Muscle of arm (tissue), 12 donors: ENCODE data around the gene FUT3. TPM values are rescaled to one million over a fixed set of nuclear protein-coding genes. Genes with fewer than 3 reads are reported as not detected.

Experiments used
- DNase-seq: peaks from one replicate; pipeline ENCODE4 v3.0.0-alpha.2; 2013
- polyA plus RNA-seq, 12 donors: library from polyadenylated mRNA; unstranded; fragments of 120-200 nt; gene quantifications; one replicate each; pipeline ENCODE4 v1.2.1, GENCODE V29; 2013; ENCODE audit not compliant: insufficient read length in 12 of 12

The FUT3 gene
- polyA plus RNA-seq, 12 donors: 0.15 to 1.4 (median 0.42) TPM; not detected in 6

DNA sequence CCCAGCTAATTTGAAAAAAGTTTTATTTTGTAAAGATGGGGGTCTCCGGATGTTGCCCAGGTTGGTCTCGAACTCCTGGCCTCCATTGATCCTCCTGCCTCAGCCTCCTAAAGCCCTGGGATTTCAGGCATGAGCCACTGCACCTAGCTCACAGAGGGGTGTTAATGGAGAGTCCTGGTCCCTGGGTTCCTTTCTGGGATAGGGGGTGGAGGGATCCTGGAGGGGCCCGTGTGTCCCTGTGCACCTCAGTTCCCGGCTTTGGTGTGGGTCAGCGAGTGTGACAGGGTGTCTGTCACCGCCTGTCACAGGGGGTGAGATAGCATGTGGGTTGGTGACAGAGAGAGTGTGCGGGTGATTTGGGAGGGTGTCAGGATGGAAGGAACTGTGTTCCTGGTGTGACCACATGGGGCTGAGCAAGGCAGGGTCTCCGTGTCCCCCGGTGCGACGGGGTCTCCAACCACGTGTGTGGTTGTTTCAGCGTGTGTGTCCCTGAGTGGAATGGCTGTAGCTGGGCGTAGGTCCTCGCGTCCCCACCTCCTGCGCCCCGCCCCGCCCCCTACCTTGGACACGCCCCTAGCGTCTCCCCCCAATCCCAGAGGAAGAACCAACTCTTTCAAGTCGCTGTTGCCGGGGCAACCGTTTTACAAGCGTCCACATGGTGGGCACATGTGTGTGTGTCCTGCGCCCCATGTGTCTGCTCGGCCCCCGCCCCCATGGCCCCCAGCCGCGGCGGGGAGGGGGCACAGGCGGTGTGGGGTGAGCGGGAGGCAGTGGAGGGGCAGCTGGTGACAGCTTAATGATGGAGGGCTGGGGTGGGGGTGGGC, 49.2 kb downstream of the FUT3 start:
- DNase-seq: no peak

DNA sequence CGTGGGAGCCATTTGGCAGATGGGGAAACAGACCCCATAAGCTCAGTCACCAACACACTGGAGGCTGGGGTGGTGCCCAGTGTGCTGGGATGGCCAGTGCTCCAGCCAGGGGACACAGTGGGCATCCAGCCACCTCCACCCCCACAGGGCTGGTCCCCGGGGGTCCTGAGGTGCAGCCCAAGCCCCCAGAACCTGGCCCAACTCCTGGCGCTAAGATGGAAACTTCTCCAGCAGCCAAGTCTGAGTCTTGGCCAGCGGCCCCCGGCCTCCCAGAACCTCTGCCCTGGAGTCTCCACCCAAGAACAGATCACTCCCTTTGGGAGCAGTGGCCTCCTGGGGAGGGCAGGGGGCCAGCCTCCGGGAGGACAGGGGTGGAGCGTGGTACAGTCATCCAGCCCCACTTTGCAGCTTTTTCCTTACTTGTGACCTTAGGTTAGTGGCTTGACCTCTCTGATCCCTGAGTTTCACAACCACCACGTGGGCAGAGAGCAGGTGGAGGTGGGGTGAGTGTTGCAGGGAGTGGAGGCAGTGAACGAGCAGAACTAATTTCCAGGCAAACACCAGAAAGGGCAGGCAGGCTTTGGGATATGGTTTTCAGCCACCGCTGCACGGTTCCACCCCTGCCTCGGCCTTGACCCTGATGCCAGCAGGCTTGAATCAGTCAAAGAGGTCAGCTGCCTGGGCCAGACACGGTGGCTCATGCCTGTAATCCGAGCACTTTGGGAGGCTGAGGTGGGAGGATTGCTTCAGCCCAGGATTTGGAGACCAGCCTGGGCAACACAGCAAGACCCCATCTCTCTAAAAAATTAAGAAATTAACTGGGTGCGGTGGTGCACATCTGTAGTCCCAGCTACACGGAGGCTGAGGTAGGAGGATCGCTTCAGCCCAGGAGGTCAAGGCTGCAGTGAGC, 50.6 kb downstream of the FUT3 start:
- DNase-seq: no peak

DNA sequence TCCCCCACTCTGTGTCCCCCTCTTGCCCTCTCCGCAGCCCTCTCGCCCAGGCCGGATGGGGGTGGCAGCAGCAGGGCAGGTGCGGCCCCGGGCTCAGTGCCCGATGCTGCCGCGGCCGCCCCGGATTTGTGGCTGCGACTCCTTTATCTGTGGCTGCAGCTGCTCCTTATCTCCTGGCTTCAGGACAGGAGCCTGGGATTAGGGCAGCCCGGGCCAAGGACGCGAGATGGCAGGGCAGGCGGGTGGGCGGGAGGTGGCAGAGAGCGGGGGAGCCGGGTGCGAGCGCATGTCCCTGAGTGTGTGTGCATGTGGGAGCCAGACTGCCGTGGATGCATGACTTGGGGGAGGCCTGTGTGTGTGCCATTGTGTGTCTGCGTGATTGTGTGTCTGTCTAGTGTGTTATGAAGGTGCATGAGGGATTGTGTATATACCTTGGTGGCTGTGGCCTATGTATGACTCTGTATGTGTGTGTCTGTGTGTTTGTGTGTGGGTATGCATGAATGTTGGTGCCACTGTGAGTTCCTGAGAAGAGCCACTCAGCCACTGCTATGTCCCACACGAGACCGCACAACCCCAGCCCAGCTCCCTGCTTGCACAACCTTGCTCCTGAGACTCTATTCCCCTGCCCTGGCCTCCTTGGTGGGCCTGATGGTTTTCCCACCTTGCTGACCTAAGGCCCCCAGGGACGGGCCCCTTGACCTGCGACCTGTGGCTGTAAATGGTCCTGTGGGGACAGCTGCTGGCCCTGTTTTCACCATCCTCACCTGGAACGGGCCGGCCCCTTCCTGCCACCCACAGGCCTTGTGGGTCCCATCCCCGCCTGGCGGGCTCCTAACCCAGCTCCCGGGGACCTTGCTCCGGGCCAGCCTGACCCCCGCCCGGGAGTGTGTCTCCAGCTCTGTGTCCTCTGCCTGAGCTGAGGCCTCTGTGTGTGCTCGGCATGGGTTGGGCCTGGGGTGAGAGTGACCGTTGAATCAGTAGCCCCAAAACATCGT, 51.7 kb downstream of the FUT3 start:
- no peak for DNase-seq

DNA sequence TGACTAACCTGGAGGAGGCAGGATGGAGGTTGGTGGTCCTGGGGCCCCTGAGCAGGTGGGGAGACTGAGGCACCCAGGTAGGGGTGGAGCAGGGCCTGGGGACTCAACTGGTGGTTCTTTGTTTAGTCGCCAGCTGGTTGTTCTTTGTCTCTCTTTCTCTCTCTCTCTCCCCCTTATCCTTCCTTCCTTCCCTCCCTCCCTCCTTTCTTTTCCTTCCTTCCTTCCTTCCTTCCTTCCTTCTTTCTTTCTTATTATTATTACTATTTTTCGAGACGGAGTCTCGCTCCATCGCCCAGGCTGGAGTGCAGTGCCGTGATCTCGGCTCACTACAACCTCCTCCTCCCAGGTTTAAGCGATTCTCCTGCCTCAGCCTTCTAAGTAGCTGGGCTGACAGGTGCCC, 53.0 kb downstream of the FUT3 start:
- DNase-seq: no peak

DNA sequence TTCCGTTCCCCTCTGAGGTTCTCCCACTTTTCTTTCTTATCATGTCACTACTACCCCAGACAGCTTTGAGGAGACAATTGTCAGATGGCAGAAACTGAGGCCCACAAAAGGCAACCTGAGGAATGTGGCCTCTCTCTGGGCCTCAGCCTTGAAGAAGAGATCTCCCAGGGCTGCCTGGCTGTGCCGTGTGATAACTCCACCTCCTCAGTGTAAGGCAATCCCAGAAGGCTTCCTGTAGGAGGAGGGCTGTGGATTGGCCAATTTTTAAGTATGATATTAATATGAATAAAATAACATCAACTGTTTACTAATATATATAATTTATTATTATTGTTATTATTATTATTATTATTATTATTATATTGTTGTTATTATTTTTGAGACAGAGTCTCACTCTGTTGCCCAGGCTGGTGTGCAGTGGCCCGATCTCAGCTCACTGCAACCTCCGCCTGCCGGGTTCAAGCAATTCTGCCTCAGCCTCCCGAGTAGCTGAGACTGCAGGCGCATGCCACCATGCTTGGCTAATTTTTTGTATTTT, 55.8 kb downstream of the FUT3 start:
- no peak for DNase-seq

DNA sequence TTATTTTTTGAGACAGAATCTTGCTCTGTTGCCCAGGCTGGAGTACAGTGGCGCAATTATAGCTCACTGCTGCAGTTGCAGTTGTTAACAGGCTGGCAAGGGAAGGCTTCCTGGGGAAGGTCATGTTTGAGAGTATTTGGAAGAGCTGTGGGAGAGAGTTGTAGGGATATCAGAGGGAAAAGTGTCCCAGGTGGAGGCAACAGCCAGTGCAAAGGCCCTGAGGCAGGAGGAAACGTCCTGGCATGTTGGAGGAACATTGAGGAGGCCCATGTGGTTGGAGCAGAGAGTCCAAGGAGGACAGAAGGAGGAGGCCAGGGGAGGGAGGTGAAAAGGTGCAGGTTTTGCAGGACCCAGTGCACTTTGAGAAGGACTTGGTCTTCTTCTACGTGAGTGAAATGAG, 58.1 kb downstream of the FUT3 start:
- no peak for DNase-seq

Other genes with a start within 250 kb of the FUT3 start
- gene SAFB2, start 228.7 kb downstream of the FUT3 start, polyA plus RNA-seq: 10 to 100 TPM in 11 of 12 donors, not detected in 1; 32.9 to 72.7 (median 45.3) TPM
- gene SAFB, start 228.4 kb downstream of the FUT3 start, polyA plus RNA-seq: 100 to 1,000 TPM in 3 of 12 donors, 10 to 100 TPM in 8, not detected in 1; 79.8 to 122 (median 90.3) TPM
- gene MICOS13, start 170.9 kb downstream of the FUT3 start, polyA plus RNA-seq: 100 to 1,000 TPM in 2 of 12 donors, 10 to 100 TPM in 9, not detected in 1; 58.2 to 116 (median 68.2) TPM
- 1 to 10 TPM in 10 of 12 donors, not detected in 2; 2.9 to 6.9 (median 4.9) TPM for gene HSD11B1L, start 170.4 kb downstream of the FUT3 start, polyA plus RNA-seq
- 1,000 to 10,000 TPM in 11 of 12 donors, 100 to 1,000 TPM in 1; 913 to 2,217 (median 1,062) TPM for gene RPL36, start 161.2 kb downstream of the FUT3 start, polyA plus RNA-seq
- 10 to 100 TPM in 11 of 12 donors, not detected in 1; 35.6 to 60.1 (median 42.4) TPM for gene LONP1, start 131.3 kb downstream of the FUT3 start, polyA plus RNA-seq
- gene CATSPERD, start 130.8 kb downstream of the FUT3 start, polyA plus RNA-seq: under 1 TPM in 1 of 12 donors, not detected in 11; 0.20 TPM
- gene PRR22, start 66.7 kb downstream of the FUT3 start, polyA plus RNA-seq: 1 to 10 TPM in 8 of 12 donors, under 1 TPM in 2, not detected in 2; 0.62 to 4.4 (median 1.2) TPM
- 10 to 100 TPM in 11 of 12 donors, not detected in 1; 13.3 to 29.3 (median 17.7) TPM for gene DUS3L, start 60.3 kb downstream of the FUT3 start, polyA plus RNA-seq
- 1 to 10 TPM in 2 of 12 donors, under 1 TPM in 7, not detected in 3; 0.14 to 4.2 (median 0.33) TPM for gene NRTN, start 46.4 kb downstream of the FUT3 start, polyA plus RNA-seq
- under 1 TPM in 3 of 12 donors, not detected in 9; 0.15 to 0.40 (median 0.16) TPM for gene FUT6, start 11.7 kb downstream of the FUT3 start, polyA plus RNA-seq
- gene FUT5, start 19.1 kb upstream of the FUT3 start, polyA plus RNA-seq: under 1 TPM in 2 of 12 donors, not detected in 10; 0.11 to 0.21 TPM
- 100 to 1,000 TPM in 11 of 12 donors, not detected in 1; 138 to 197 (median 162) TPM for gene NDUFA11, start 52.3 kb upstream of the FUT3 start, polyA plus RNA-seq
- gene VMAC, start 53.4 kb upstream of the FUT3 start, polyA plus RNA-seq: 1 to 10 TPM in 11 of 12 donors, not detected in 1; 2.1 to 6.3 (median 4.0) TPM
- 1 to 10 TPM in 11 of 12 donors, not detected in 1; 2.6 to 9.3 (median 4.8) TPM for gene CAPS, start 62.8 kb upstream of the FUT3 start, polyA plus RNA-seq
- gene RANBP3, start 126.7 kb upstream of the FUT3 start, polyA plus RNA-seq: 10 to 100 TPM in 11 of 12 donors, not detected in 1; 36.6 to 89.2 (median 43.6) TPM